Retina (tissue), 1 donor: Measurements from ENCODE around the gene LAMA2.

Experiments
- DNase-seq: peaks from one replicate; pipeline ENCODE4 v3.0.0-alpha.2; 2016

The LAMA2 gene

GRCh38 chr6:128918886-128919285, 35.9 kb downstream of the LAMA2 start:
- no peak for DNase-seq

- no peak for DNase-seq
Measured at GRCh38 chr6:128919412-128920180, 36.7 kb downstream of the LAMA2 start.

GRCh38 chr6:128925765-128926164, 42.8 kb downstream of the LAMA2 start:
- DNase-seq = no peak

GRCh38 chr6:128929869-128930268, 46.9 kb downstream of the LAMA2 start:
- DNase-seq = peak; percentile 51

GRCh38 chr6:128930321-128930720, 47.4 kb downstream of the LAMA2 start:
- no peak for DNase-seq

GRCh38 chr6:128932061-128932460, 49.1 kb downstream of the LAMA2 start:
- DNase-seq = no peak

- no peak for DNase-seq
Measured at GRCh38 chr6:128950864-128951263, 67.9 kb downstream of the LAMA2 start.

GRCh38 chr6:128952902-128953301, 70.0 kb downstream of the LAMA2 start:
- no peak for DNase-seq

- DNase-seq = no peak
Measured at GRCh38 chr6:128954308-128955043, 71.5 kb downstream of the LAMA2 start.

- no peak for DNase-seq
Measured at GRCh38 chr6:128963561-128963960, 80.6 kb downstream of the LAMA2 start.

- DNase-seq = no peak
Measured at GRCh38 chr6:128964233-128964755, 81.4 kb downstream of the LAMA2 start.

- no peak for DNase-seq
Measured at GRCh38 chr6:128964771-128965170, 81.8 kb downstream of the LAMA2 start.

GRCh38 chr6:128966934-128967333, 84.0 kb downstream of the LAMA2 start:
- no peak for DNase-seq

- DNase-seq = no peak
Measured at GRCh38 chr6:128979071-128979470, 96.1 kb downstream of the LAMA2 start.

GRCh38 chr6:128981716-128982115, 98.8 kb downstream of the LAMA2 start:
- no peak for DNase-seq

- DNase-seq = no peak
Measured at GRCh38 chr6:128990360-128990759, 107.4 kb downstream of the LAMA2 start.

GRCh38 chr6:128990915-128991314, 108.0 kb downstream of the LAMA2 start:
- no peak for DNase-seq

- DNase-seq = no peak
Measured at GRCh38 chr6:128993166-128993565, 110.2 kb downstream of the LAMA2 start.

- DNase-seq = no peak
Measured at GRCh38 chr6:128997880-128998279, 114.9 kb downstream of the LAMA2 start.

GRCh38 chr6:129006724-129007514, 124.0 kb downstream of the LAMA2 start:
- DNase-seq = no peak

GRCh38 chr6:129007701-129008373, 124.9 kb downstream of the LAMA2 start:
- no peak for DNase-seq

GRCh38 chr6:129008591-129008990, 125.7 kb downstream of the LAMA2 start:
- no peak for DNase-seq

GRCh38 chr6:129009851-129010250, 126.9 kb downstream of the LAMA2 start:
- DNase-seq = no peak
